OCI-LY3 (cell line): ENCODE data around the gene SULT1A1.

Experiments
- H2AFZ ChIP-seq: fragments of 200-600, 300-600 bp; shearing (Covaris generic); 2 replicates; pipeline ENCODE4 v1.6.0; 2014; ENCODE audit warnings: antibody characterized with exemption, low read depth, low read length
- H3K27ac ChIP-seq: fragments of 200-600, 300-600 bp; sonication (generic); 2 replicates; pipeline ENCODE4 v1.5.1; 2014; ENCODE audit warnings: mild to moderate bottlenecking, low read length, moderate library complexity, mixed read lengths
- H3K27me3 ChIP-seq: fragments of 200-600, 300-600 bp; sonication (generic); 2 replicates; pipeline ENCODE4 v1.6.1; 2014; ENCODE audit warnings: low read depth, low read length, mixed read lengths
- H3K36me3 ChIP-seq: fragments of 200-600, 300-600 bp; sonication (generic); replicated peaks from 2 replicates; pipeline ENCODE3; 2014; ENCODE audit warnings: low read depth, low read length, mixed read lengths
- H3K4me1 ChIP-seq: fragments of 300-600, 200-600 bp; sonication (generic); 2 replicates; pipeline ENCODE4 v1.6.1; 2014; ENCODE audit warnings: low read length, mixed read lengths
- H3K4me2 ChIP-seq: fragments of 200-600, 300-600 bp; sonication (generic); 2 replicates; pipeline ENCODE4 v1.6.1; 2014; ENCODE audit warnings: low read length, mixed read lengths
- H3K4me3 ChIP-seq: fragments of 300-600, 200-600 bp; sonication (generic); 2 replicates; pipeline ENCODE4 v1.5.1; 2014; ENCODE audit warnings: antibody characterized with exemption, mild to moderate bottlenecking, low read length, moderate library complexity
- H3K79me2 ChIP-seq: fragments of 300-600, 200-600 bp; shearing (Covaris generic); 2 replicates; pipeline ENCODE4 v1.6.1; 2014; ENCODE audit warnings: mild to moderate bottlenecking, low read length, mixed read lengths
- H3K9ac ChIP-seq: fragments of 300-600, 200-600 bp; shearing (Covaris generic); 2 replicates; pipeline ENCODE4 v1.6.0; 2014; ENCODE audit warnings: mild to moderate bottlenecking, low read length, moderate library complexity
- H3K9me3 ChIP-seq: fragments of 200-600, 300-600 bp; shearing (Covaris generic); 2 replicates; pipeline ENCODE4 v1.6.1; 2014; ENCODE audit warnings: low read length, mixed read lengths; ENCODE audit not compliant: insufficient read depth
- H4K20me1 ChIP-seq: fragments of 200-600, 300-600 bp; sonication (generic); 2 replicates; pipeline ENCODE4 v1.6.1; 2016; ENCODE audit warnings: low read length, mixed read lengths; ENCODE audit not compliant: insufficient read depth
- EZH2phosphoT487 ChIP-seq: fragments of 200-600 bp; shearing (Covaris generic); IDR thresholded peaks from 2 replicates; pipeline ENCODE4 v1.6.1; 2018; ENCODE audit warnings: antibody characterized with exemption, mixed run types, low read depth
- TF ChIP-seq, protein P1 (sequence below): fragments of 200-600, 300-600 bp; sonication (generic); IDR thresholded peaks from 2 replicates; pipeline ENCODE4 v1.5.1; 2014; ENCODE audit warnings: antibody characterized with exemption, low read length, low read depth

The SULT1A1 gene

GRCh38 chr16:28589930-28590329, 19.9 kb downstream of the SULT1A1 start:
- no peak overlapping the region for H3K4me2 ChIP-seq
- H4K20me1 ChIP-seq = no peaks in the 10 kb centered on the region
- H3K9ac ChIP-seq = no peak overlapping the region
- H3K27ac ChIP-seq = no peak overlapping the region
- H3K36me3 ChIP-seq = peaks cover 15% of the 10 kb centered on the region
- no peak overlapping the region for H2AFZ ChIP-seq
- TF ChIP-seq, protein P1, sequence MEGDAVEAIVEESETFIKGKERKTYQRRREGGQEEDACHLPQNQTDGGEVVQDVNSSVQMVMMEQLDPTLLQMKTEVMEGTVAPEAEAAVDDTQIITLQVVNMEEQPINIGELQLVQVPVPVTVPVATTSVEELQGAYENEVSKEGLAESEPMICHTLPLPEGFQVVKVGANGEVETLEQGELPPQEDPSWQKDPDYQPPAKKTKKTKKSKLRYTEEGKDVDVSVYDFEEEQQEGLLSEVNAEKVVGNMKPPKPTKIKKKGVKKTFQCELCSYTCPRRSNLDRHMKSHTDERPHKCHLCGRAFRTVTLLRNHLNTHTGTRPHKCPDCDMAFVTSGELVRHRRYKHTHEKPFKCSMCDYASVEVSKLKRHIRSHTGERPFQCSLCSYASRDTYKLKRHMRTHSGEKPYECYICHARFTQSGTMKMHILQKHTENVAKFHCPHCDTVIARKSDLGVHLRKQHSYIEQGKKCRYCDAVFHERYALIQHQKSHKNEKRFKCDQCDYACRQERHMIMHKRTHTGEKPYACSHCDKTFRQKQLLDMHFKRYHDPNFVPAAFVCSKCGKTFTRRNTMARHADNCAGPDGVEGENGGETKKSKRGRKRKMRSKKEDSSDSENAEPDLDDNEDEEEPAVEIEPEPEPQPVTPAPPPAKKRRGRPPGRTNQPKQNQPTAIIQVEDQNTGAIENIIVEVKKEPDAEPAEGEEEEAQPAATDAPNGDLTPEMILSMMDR = no peak
- TF ChIP-seq EZH2phosphoT487 = no peak
- no peaks in the 10 kb centered on the region for H3K27me3 ChIP-seq
- H3K4me1 ChIP-seq = peaks cover 14% of the 10 kb centered on the region
- H3K4me3 ChIP-seq = no peak overlapping the region
- H3K79me2 ChIP-seq = no peaks in the 10 kb centered on the region
- H3K9me3 ChIP-seq = no peaks in the 10 kb centered on the region

DNA sequence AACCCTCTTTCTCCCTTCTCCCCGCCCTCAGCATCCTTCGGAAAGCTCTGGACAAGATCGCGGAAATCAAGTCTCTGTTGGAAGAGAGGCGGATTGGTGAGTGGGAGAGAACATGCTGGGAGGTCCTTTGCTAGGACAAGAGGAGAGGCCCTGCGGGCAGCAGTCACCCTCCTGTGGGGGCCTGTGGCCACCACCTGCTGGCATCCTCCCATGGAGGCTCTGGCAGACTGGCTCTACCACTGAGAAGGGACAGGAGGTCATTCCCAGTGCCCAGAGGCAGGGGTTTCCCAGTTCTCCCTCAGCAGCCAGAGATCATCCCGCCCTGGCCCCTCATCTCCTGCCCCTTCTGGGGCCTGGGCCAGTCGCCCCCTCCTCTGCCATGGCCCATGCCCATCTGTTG, 20.8 kb downstream of the SULT1A1 start:
- Histone ChIP-seq H3K4me3 (no peak overlapping the region), H3K9me3 (no peaks in the 10 kb centered on the region), H3K4me1 (peaks cover 16% of the 10 kb centered on the region), H3K79me2 (no peaks in the 10 kb centered on the region), H2AFZ (no peak overlapping the region), H3K9ac (no peak overlapping the region), H3K27me3 (no peaks in the 10 kb centered on the region), H3K27ac (no peak overlapping the region), H3K36me3 (peaks cover 17% of the 10 kb centered on the region), H4K20me1 (no peaks in the 10 kb centered on the region), H3K4me2 (no peak overlapping the region)
- TF ChIP-seq, protein P1 = no peak
- TF ChIP-seq EZH2phosphoT487 = no peak

GRCh38 chr16:28587386-28587785, 22.5 kb downstream of the SULT1A1 start:
- Histone ChIP-seq H2AFZ (no peak overlapping the region), H3K9me3 (no peaks in the 10 kb centered on the region), H3K9ac (no peak overlapping the region), H3K27me3 (no peaks in the 10 kb centered on the region), H3K36me3 (peaks cover 23% of the 10 kb centered on the region), H3K4me3 (no peak overlapping the region), H3K27ac (no peak overlapping the region), H3K4me2 (no peak overlapping the region), H3K4me1 (peaks cover 16% of the 10 kb centered on the region), H4K20me1 (no peaks in the 10 kb centered on the region), H3K79me2 (no peaks in the 10 kb centered on the region)
- TF ChIP-seq, protein P1 = no peak
- TF ChIP-seq EZH2phosphoT487 = no peak

DNA sequence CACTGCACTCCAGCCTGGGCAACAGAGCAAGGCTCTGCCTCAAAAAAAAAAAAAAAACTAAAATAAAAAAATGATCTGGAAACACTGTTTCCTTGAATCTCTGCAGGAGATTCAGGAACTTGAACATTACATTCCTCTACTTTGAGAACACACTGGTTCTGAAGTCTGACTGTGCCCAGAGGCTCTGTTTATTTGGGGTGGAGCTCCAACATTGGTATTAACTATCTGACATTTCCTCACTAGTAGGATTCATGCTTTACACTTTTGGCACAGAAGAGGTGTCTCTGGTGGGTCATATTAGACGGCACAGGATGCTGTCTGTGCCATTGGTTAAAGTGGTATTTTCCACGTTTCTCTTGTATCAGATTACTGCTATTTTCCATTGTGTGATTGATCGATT, 23.4 kb downstream of the SULT1A1 start:
- Histone ChIP-seq H3K79me2 (no peaks in the 10 kb centered on the region), H3K4me3 (no peak overlapping the region), H3K4me1 (peaks cover 16% of the 10 kb centered on the region), H3K36me3 (peaks cover 23% of the 10 kb centered on the region), H3K27me3 (no peaks in the 10 kb centered on the region), H2AFZ (no peak overlapping the region), H3K4me2 (no peak overlapping the region), H3K9me3 (no peaks in the 10 kb centered on the region), H3K9ac (no peak overlapping the region), H4K20me1 (no peaks in the 10 kb centered on the region), H3K27ac (no peak overlapping the region)
- TF ChIP-seq EZH2phosphoT487 = no peak
- TF ChIP-seq, protein P1 = no peak
